ENCODE results near the gene KPNA4.

GRCh38 chr3:160537729-160538128, 27.6 kb downstream of the KPNA4 start:
- no peak for TF ChIP-seq POLR2A (IDR thresholded peaks at IDR 0.05; ENCODE audit: low read depth, low read length)
- no peak for TF ChIP-seq CTCF (conservative IDR thresholded peaks at IDR 0.05; ENCODE audit: low read depth, low read length)
- no peak for TF ChIP-seq RAD21 (IDR thresholded peaks at IDR 0.05; ENCODE audit: low read length)

All from IMR-90 (cell line).